Measurements from ENCODE around the gene CACNA1C.
"Not testable (repeated sequence)": the region's sequence is repeated elsewhere in the genome, so short reads cannot be mapped to it uniquely, and the experiment has no call there.

The CACNA1C gene

GRCh38 chr12:2113119-2113912 is 60.5 kb downstream of the CACNA1C start:
- FAIRE-seq, result no peak

- FAIRE-seq, result no peak
Observed at GRCh38 chr12:2114071-2114470, 61.3 kb downstream of the CACNA1C start.

GRCh38 chr12:2115101-2115845 is 62.5 kb downstream of the CACNA1C start:
- FAIRE-seq, result no peak

- no peak for FAIRE-seq
Observed at GRCh38 chr12:2117541-2117940, 64.8 kb downstream of the CACNA1C start.

- FAIRE-seq, result no peak
Observed at GRCh38 chr12:2118061-2118460, 65.3 kb downstream of the CACNA1C start.

GRCh38 chr12:2118481-2119255 is 65.9 kb downstream of the CACNA1C start:
- FAIRE-seq, result no peak

- FAIRE-seq, result no peak
Observed at GRCh38 chr12:2119266-2119665, 66.5 kb downstream of the CACNA1C start.

GRCh38 chr12:2120982-2121758 is 68.4 kb downstream of the CACNA1C start:
- FAIRE-seq, result no peak

GRCh38 chr12:2124466-2125023 is 71.8 kb downstream of the CACNA1C start:
- no peak for FAIRE-seq

GRCh38 chr12:2125651-2126522 is 73.1 kb downstream of the CACNA1C start:
- FAIRE-seq, result no peak

GRCh38 chr12:2126676-2127406 is 74.1 kb downstream of the CACNA1C start:
- no peak for FAIRE-seq

- no peak for FAIRE-seq
Observed at GRCh38 chr12:2129076-2129475, 76.3 kb downstream of the CACNA1C start.

- FAIRE-seq, result not testable (repeated sequence)
Observed at GRCh38 chr12:2135661-2136418, 83.1 kb downstream of the CACNA1C start.

- FAIRE-seq, result no peak
Observed at GRCh38 chr12:2136901-2137300, 84.1 kb downstream of the CACNA1C start.

GRCh38 chr12:2137711-2138110 is 84.9 kb downstream of the CACNA1C start:
- no peak for FAIRE-seq

GRCh38 chr12:2138294-2138693 is 85.5 kb downstream of the CACNA1C start:
- no peak for FAIRE-seq

- no peak for FAIRE-seq
Observed at GRCh38 chr12:2138871-2139308, 86.1 kb downstream of the CACNA1C start.

GRCh38 chr12:2139651-2140050 is 86.9 kb downstream of the CACNA1C start:
- FAIRE-seq, result no peak

GRCh38 chr12:2140858-2141519 is 88.2 kb downstream of the CACNA1C start:
- no peak for FAIRE-seq
